ENCODE data around the gene NAPG.
"Not testable (repeated sequence)": the region's sequence is repeated elsewhere in the genome, so short reads cannot be mapped to it uniquely, and the experiment has no call there.

NAPG gene

GRCh38 chr18:10544093-10544748, 18.4 kb downstream of the NAPG start:
- FAIRE-seq (no peak), DNase-seq (ENCODE audit: low spot score) (no peak)

DNA sequence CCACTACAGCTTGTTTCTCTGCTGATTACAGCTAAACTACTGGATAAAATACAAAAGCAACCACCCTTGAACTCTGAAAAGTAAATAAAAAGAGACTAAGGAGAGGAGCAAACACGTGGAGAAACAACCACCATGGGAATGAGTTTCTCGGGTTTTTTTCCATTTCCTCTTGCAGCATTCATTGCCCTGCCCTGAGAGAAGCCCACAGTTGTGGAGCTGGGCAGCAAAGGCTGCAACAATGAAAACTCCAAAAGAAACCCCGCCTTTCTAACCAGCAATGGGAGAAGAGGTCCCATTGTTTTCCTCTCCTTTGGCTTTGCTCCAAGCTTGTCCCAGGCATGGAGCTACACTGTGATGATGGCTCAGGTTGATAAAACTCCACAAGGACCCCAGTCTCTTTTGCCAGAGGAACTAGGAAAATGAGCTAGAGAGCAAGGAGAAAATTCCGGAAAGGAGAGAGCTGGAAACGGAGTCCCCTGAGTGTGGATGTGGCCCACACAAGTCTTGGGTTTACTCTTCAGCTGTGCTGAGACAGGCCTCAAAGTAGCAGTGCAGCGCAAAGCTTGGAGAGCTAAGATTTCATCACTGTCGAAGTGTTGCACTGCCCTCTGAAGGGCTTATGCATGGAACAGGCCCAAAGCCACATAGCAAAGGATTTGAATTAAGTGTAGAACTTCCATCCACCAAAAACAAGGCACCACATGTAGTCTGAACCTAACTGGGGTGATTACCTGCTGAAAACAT, 20.9 kb downstream of the NAPG start:
- no peak for DNase-seq (ENCODE audit: low spot score)

GRCh38 chr18:10552226-10552625, 26.4 kb downstream of the NAPG start:
- FAIRE-seq: no peak

More for the DNA sequence above, 20.9 kb downstream of the NAPG start:
- FAIRE-seq: no peak

GRCh38 chr18:10556251-10556650, 30.4 kb downstream of the NAPG start:
- DNase-seq (ENCODE audit: low spot score): not testable (repeated sequence)
- peak; percentile 77 for FAIRE-seq

More at GRCh38 chr18:10552226-10552625, 26.4 kb downstream of the NAPG start:
- no peak for DNase-seq (ENCODE audit: low spot score)

DNA sequence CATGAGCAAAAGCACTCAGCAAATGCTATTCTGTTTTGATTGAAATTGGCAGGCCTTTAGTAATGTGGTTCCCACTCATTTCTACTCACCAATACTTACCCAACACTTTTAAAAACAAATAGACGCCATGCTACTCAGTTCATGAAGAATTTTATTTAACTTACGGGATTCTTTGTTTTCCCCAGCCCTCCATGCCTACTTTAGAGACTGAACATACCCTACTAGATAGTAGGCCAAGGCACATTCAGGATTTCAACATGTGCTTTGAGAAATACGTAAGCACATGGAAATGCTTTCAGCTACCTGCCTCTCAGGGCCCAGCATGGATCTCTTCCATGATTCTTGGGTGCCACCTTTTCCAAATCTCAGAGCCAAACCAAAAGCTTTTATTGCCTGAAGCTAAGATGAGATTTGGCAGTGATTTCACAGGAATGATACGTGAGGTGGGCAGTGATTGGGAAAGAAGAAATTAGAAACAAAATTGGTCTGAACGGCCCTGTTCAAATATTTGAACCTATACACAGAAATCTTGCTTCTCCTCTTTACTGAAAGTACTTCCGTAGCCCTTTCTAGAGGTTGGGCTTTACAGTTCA, 31.4 kb downstream of the NAPG start:
- DNase-seq (ENCODE audit: low spot score): no peak
- no peak for FAIRE-seq

DNA sequence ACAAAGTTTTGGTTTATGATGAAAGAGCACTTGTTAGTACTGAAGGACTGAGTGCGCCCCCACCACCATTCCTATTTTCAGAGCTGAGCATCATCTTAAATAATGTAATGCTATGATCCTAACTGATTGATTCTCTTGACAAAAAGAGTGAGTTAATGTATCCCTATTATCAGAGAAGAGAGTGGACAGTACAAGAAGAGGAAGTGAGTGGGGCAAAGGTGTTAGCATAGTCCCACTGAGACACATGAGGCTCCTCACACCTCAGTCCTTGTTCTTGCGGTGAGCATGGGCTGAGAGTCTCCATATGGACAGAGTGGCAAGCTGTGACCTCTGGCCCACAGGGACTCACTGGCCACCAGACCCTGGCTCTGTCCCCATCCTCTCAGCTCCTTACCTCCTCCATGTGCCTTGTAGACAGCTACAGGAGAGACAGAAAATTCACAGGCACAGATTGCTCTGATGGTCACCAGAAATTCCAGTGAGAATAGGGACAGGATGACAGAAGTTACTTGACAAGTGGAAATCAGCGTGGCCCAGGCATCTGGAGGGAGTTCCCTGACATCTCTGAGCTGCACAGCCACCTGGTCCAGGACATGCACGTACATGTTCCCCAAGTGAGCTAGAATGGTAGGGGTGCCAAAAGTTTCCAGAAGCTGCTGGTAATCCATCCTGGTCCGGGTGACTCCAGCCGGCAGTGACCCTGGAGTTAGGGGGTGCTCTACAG, 32.6 kb downstream of the NAPG start:
- DNase-seq (ENCODE audit: low spot score) (no peak), FAIRE-seq (no peak)

DNA sequence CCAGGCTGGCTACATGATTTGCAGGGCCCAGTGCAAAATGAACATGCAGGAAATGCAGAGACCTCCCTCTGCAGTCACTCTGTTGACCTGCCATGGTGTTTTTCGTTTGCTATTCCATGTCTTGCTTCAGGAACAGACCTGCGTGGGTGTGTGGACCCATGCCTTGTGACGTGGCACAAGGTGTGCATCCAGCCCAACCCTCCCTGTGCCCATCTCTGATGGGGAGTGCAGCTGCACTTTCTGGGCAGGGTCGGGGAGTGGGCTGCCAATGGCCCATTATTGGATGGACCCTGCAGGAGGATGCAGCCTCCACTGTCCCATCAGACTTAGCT, 33.1 kb downstream of the NAPG start:
- FAIRE-seq (peak; percentile 74), DNase-seq (ENCODE audit: low spot score) (no peak)

DNA sequence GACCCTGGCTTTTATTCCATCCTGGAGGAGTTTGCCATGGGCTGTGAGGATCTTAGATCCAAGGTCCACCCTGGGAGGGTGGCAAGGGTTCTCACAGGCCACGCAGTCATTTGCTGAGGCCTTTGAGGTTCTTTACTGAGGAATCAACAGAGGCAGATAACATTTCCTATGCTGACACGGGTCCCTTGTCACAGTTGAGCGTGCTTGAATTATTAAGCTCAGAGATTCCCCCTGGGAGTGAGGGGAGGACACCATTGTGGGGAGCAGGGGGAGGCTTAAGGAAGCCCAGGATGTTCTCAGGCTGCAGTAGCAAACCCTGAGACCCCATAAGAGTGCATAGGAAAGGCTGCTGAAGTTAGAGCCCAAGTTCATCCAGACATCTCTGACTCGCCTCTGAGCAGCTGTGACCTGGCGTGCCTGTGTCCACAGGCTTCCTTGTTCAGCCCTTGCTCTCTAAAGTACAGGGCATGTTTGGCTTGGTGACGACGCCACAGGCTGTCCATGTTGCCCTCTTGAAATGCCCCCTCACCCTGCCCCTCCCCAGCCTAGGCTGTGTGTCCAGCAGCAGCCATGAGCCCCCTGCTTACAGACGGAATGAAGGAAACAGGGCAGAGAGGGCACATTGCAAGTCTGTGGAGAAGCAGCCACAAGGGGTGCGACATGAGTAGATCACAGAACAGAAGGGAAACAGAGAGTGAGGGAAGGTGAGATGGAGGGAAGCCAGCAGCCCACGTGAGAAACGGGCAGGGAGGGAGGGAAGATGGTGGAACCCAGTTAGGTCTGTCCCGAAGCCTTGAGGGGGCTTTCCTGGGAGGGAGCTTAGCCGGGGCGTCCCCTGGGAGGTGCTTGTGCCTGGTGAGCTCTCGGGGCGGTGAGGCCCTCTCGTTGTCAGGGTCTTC, 34.0 kb downstream of the NAPG start:
- DNase-seq (ENCODE audit: low spot score) (no peak), FAIRE-seq (no peak)

- no peak for FAIRE-seq
- DNase-seq (ENCODE audit: low spot score): peak; percentile 81
Observed at GRCh38 chr18:10560452-10561045, 34.7 kb downstream of the NAPG start.

DNA sequence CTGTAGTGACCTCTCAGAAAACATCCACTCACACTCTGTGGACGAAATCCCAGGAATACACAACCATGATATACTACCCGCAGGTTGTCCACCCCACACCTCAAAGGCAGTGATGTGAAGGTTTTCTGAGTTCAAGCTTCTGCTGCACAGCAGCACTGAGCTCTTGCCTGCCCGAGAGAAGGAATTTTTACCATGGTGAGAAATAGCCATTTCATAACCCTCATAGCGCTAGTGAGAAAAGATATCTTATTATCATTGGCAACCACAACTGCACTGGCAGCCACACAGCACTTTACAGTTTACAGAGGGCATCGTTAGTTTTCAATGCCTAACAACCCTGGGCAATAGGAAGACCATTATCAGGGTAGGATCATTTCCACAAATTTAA, 36.9 kb downstream of the NAPG start:
- DNase-seq (ENCODE audit: low spot score) (no peak), FAIRE-seq (no peak)

GRCh38 chr18:10563886-10564285, 38.1 kb downstream of the NAPG start:
- no peak for FAIRE-seq
- no peak for DNase-seq (ENCODE audit: low spot score)

DNA sequence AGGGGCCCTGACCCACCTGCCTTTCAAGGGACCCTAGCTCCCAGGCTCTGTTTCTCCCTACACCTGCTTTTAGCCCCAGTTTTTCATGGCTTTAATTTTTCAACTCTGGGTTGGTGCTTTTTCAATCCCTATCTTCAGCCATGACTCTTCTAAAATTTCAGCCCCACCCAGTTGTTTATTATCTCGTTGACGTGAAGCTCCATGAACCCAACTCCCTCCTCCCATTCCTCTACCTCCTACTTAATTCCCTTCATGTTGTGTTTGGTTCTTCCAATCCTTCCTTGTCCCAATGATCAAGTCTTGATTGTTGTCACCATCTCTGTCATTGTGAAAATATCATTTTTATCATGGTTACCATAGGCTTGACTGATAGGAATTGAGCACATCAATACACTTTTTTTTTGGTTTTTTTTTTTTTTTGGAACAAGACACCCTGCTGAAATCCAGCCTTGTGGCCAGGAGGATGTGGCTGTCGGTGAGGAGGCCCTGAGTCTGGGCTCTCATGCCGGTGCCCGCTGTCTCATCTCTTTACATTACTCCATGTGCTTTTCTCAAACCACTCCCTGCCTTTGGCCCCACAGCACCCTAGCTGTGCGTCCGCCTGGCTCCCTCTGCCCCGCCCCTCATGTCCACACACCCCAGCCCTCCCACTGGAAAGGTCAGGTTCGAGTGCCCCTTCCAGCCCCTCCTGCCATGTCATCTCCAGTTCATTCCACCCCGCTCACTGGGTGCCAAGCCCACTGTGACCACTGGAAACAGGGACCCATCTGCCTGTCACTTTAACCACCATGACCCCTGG, 39.3 kb downstream of the NAPG start:
- no peak for DNase-seq (ENCODE audit: low spot score)
- FAIRE-seq: no peak

DNA sequence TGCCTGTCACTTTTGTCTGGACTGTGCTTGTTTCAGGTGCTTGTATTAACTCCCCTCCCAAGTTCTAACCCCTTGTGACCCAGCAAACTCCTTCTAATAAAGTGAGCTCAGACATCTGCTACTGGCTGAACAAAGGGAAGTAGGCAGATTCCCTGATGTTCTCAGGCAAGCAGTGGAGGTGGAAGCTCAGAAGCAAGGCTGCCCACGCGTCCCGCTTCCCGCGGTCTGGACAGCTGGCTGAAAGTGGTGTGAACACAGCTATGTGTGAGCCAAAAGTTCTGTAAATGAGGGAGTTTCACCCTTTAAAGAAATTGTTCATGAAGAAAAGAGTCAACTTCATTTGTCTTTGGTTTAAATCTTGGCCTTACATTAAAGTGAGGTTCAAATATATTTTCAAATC, 40.0 kb downstream of the NAPG start:
- FAIRE-seq (no peak), DNase-seq (ENCODE audit: low spot score) (no peak)

- no peak for DNase-seq (ENCODE audit: low spot score)
- no peak for FAIRE-seq
Observed at GRCh38 chr18:10566390-10566789, 40.6 kb downstream of the NAPG start.

GRCh38 chr18:10569941-10570340, 44.1 kb downstream of the NAPG start:
- not testable (repeated sequence) for DNase-seq (ENCODE audit: low spot score); FAIRE-seq

- no peak for FAIRE-seq
- no peak for DNase-seq (ENCODE audit: low spot score)
Observed at GRCh38 chr18:10570622-10571021, 44.8 kb downstream of the NAPG start.

- DNase-seq (ENCODE audit: low spot score): no peak
- FAIRE-seq: no peak
Observed at GRCh38 chr18:10571537-10571936, 45.7 kb downstream of the NAPG start.

DNA sequence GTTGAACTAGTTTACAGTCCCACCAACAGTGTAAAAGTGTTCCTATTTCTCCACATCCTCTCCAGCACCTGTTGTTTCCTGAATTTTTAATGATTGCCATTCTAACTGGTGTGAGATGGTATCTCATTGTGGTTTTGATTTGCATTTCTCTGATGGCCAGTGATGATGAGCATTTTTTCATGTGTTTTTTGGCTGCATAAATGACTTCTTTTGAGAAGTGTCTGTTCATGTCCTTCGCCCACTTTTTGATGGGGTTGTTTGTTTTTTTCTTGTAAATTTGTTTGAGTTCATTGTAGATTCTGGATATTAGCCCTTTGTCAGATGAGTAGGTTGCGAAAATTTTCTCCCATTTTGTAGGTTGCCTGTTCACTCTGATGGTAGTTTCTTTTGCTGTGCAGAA, 47.4 kb downstream of the NAPG start:
- not testable (repeated sequence) for DNase-seq (ENCODE audit: low spot score); FAIRE-seq

DNA sequence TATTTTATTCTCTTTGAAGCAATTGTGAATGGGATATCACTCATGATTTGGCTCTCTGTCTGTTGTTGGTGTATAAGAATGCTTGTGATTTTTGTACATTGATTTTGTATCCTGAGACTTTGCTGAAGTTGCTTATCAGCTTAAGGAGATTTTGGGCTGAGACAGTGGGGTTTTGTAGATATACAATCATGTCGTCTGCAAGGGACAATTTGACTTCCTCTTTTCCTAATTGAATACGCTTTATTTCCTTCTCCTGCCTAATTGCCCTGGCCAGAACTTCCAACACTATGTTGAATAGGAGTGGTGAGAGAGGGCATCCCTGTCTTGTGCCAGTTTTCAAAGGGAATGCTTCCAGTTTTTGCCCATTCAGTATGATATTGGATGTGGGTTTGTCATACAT, 48.6 kb downstream of the NAPG start:
- not testable (repeated sequence) for FAIRE-seq; DNase-seq (ENCODE audit: low spot score)
